Panc1 (cell line): ENCODE results near the gene CDAN1. TPM values are rescaled to one million over a fixed set of nuclear protein-coding genes. Genes with fewer than 3 reads are reported as not detected.

ENCODE experiments used
- ATAC-seq: fragments of 200-7000 bp; cut with Tn5 transposase; 2 replicates; pipeline ENCODE4 v1.9.1; 2020; ENCODE audit warnings: mild to moderate bottlenecking, moderate library complexity
- BruUV-seq: library from RNA; stranded (reverse); fragments of 400-500 nt; replicated peaks from 2 replicates; lab custom pipeline; 2021; lab: Mats Ljungman, UMichigan
- CTCF ChIA-PET: fragments of 300-600 bp; sonication (Branson Sonifier 250); formaldehyde crosslinking; loops from one replicate; lab custom pipeline; 2022; ENCODE audit warnings: antibody characterized with exemption; lab: Charles Lee
- POLR2A ChIA-PET: fragments of 300-600 bp; sonication (Branson Sonifier 250); formaldehyde crosslinking; loops from one replicate; lab custom pipeline; 2022; ENCODE audit warnings: antibody characterized with exemption; lab: Charles Lee
- DNase-seq: peaks from one replicate; pipeline ENCODE4 v3.0.0-alpha.2; 2010; ENCODE audit warnings: low read depth, low spot score
- H3K27ac ChIP-seq: 2 replicates; pipeline ENCODE4 v1.5.1; 2011; ENCODE audit warnings: mild to moderate bottlenecking, low read length, inconsistent platforms
- H3K27me3 ChIP-seq: fragments of 200-500 bp; sonication (Bioruptor generic); 2 replicates; pipeline ENCODE4 v1.6.0; 2014; ENCODE audit warnings: low read length, inconsistent platforms; ENCODE audit not compliant: control insufficient read depth, insufficient read depth
- H3K36me3 ChIP-seq: fragments of 200-500 bp; sonication (Bioruptor generic); 2 replicates; pipeline ENCODE4 v1.5.1; 2014; ENCODE audit warnings: inconsistent platforms, mild to moderate bottlenecking, low read length, moderate library complexity; ENCODE audit not compliant: control insufficient read depth, insufficient read depth
- H3K4me1 ChIP-seq: 2 replicates; pipeline ENCODE4 v1.5.1; 2011; ENCODE audit warnings: inconsistent platforms, mild to moderate bottlenecking, low read length, moderate library complexity; ENCODE audit not compliant: control insufficient read depth, insufficient read depth
- H3K4me3 ChIP-seq, 2 experiments: 2 replicates each; pipeline ENCODE4 v1.5.1; 2011 to 2012; ENCODE audit warnings: low read depth in 2 of 2, low read length in 2 of 2, mild to moderate bottlenecking in 2 of 2, inconsistent platforms in 1 of 2, moderate library complexity in 1 of 2
- H3K9me3 ChIP-seq: fragments of 200-500 bp; sonication (Bioruptor generic); 2 replicates; pipeline ENCODE4 v1.5.1; 2014; ENCODE audit warnings: low read depth, mild to moderate bottlenecking, inconsistent platforms, low read length, moderate library complexity; ENCODE audit not compliant: control insufficient read depth, insufficient read depth
- POLR2AphosphoS5 ChIP-seq: IDR thresholded peaks from 2 replicates; pipeline ENCODE4 v1.6.1; 2012; ENCODE audit warnings: mild to moderate bottlenecking, low read depth, low read length, moderate library complexity
- SIN3A ChIP-seq: IDR thresholded peaks from 2 replicates; pipeline ENCODE4 v1.6.1; 2012; ENCODE audit warnings: low read depth, mild to moderate bottlenecking, low read length, moderate library complexity, borderline replicate concordance; ENCODE audit not compliant: insufficient read depth
- TCF7L2 ChIP-seq: IDR thresholded peaks from 2 replicates; pipeline ENCODE4 v1.6.1; 2011; ENCODE audit warnings: mild to moderate bottlenecking, low read depth, low read length, inconsistent platforms
- in situ Hi-C: cut with HindIII; loops from 2 replicates; pipeline ENCODE4 v1.10.0; 2016; ENCODE audit warnings: low sequenced_read_pairs, low pct_unique_long_range_greater_than_20kb
- intact Hi-C: fragments of 100-400 bp; cut with micrococcal nuclease; formaldehyde crosslinking; loops from one replicate; pipeline ENCODE4 v1.10.0; 2022; ENCODE audit not compliant: unreplicated experiment
- total RNA-seq: library from RNA; stranded (reverse); gene quantifications from one replicate; pipeline ENCODE4 v1.2.1, GENCODE V29; 2021; ENCODE audit not compliant: unreplicated experiment
- TF ChIP-seq, protein P1 (sequence below): fragments of 450-650 bp; IDR thresholded peaks from 2 replicates; pipeline ENCODE4 v1.5.1; 2017; ENCODE audit warnings: mild to moderate bottlenecking
- TF ChIP-seq, protein P2 (sequence below), 2 experiments: IDR thresholded peaks; 2 replicates each; pipeline ENCODE4 v1.6.1; 2011 to 2012; ENCODE audit warnings: low read depth in 2 of 2, control low read depth in 1 of 2, low read length in 1 of 2, mild to moderate bottlenecking in 1 of 2, moderate library complexity in 1 of 2; ENCODE audit not compliant: insufficient read depth in 1 of 2

The CDAN1 gene
- total RNA-seq, 1 experiment from 2014 or later: 41.1 TPM

- H3K9me3 ChIP-seq: no peaks in the 10 kb centered on the region
- TF ChIP-seq, protein P1, sequence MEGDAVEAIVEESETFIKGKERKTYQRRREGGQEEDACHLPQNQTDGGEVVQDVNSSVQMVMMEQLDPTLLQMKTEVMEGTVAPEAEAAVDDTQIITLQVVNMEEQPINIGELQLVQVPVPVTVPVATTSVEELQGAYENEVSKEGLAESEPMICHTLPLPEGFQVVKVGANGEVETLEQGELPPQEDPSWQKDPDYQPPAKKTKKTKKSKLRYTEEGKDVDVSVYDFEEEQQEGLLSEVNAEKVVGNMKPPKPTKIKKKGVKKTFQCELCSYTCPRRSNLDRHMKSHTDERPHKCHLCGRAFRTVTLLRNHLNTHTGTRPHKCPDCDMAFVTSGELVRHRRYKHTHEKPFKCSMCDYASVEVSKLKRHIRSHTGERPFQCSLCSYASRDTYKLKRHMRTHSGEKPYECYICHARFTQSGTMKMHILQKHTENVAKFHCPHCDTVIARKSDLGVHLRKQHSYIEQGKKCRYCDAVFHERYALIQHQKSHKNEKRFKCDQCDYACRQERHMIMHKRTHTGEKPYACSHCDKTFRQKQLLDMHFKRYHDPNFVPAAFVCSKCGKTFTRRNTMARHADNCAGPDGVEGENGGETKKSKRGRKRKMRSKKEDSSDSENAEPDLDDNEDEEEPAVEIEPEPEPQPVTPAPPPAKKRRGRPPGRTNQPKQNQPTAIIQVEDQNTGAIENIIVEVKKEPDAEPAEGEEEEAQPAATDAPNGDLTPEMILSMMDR: no peak
- TF ChIP-seq TCF7L2 (no peak), SIN3A (no peak), POLR2AphosphoS5 (no peak)
- TF ChIP-seq, protein P2, sequence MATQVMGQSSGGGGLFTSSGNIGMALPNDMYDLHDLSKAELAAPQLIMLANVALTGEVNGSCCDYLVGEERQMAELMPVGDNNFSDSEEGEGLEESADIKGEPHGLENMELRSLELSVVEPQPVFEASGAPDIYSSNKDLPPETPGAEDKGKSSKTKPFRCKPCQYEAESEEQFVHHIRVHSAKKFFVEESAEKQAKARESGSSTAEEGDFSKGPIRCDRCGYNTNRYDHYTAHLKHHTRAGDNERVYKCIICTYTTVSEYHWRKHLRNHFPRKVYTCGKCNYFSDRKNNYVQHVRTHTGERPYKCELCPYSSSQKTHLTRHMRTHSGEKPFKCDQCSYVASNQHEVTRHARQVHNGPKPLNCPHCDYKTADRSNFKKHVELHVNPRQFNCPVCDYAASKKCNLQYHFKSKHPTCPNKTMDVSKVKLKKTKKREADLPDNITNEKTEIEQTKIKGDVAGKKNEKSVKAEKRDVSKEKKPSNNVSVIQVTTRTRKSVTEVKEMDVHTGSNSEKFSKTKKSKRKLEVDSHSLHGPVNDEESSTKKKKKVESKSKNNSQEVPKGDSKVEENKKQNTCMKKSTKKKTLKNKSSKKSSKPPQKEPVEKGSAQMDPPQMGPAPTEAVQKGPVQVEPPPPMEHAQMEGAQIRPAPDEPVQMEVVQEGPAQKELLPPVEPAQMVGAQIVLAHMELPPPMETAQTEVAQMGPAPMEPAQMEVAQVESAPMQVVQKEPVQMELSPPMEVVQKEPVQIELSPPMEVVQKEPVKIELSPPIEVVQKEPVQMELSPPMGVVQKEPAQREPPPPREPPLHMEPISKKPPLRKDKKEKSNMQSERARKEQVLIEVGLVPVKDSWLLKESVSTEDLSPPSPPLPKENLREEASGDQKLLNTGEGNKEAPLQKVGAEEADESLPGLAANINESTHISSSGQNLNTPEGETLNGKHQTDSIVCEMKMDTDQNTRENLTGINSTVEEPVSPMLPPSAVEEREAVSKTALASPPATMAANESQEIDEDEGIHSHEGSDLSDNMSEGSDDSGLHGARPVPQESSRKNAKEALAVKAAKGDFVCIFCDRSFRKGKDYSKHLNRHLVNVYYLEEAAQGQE (IDR thresholded peaks at IDR 0.05; ENCODE audit: insufficient read depth in 1 of 2, low read depth in 2 of 2, low read length in 1 of 2): no peak
- intact Hi-C loops: no loop called here
- ChIA-PET CTCF (no interaction called here), POLR2A (no interaction called here)
- H3K4me1 ChIP-seq: no peaks in the 10 kb centered on the region
- H3K36me3 ChIP-seq: no peaks in the 10 kb centered on the region; the same call in none of the 2 replicates
- H3K27ac ChIP-seq: no peak overlapping the region
- DNase-seq (no peak), ATAC-seq (no peak)
- in situ Hi-C loops: no loop called here
- BruUV-seq: no TSS peak
- no peaks in the 10 kb centered on the region for H3K27me3 ChIP-seq
- H3K4me3 ChIP-seq: no peak overlapping the region
Observed at GRCh38 chr15:42716626-42717025, 20.3 kb downstream of the CDAN1 start.

GRCh38 chr15:42716125-42716524 lies 20.8 kb downstream of the CDAN1 start:
- in situ Hi-C loops: no loop called here
- no peak overlapping the region for H3K4me3 ChIP-seq

More at GRCh38 chr15:42716125-42716524, 20.8 kb downstream of the CDAN1 start:
- intact Hi-C loops: no loop called here
- POLR2A ChIA-PET: no interaction called here
- Histone ChIP-seq H3K27ac (no peak overlapping the region), H3K9me3 (no peaks in the 10 kb centered on the region), H3K27me3 (no peaks in the 10 kb centered on the region), H3K4me1 (no peaks in the 10 kb centered on the region), H3K36me3 (no peaks in the 10 kb centered on the region; the same call in none of the 2 replicates)
- ATAC-seq (no peak), DNase-seq (no peak)
- CTCF ChIA-PET: no interaction called here
- TF ChIP-seq, protein P2 (IDR thresholded peaks at IDR 0.05; ENCODE audit: insufficient read depth in 1 of 2, low read depth in 2 of 2, low read length in 1 of 2): no peak
- no peak for TF ChIP-seq SIN3A
- TF ChIP-seq TCF7L2: no peak
- no peak for TF ChIP-seq POLR2AphosphoS5
- TF ChIP-seq, protein P1: no peak
- BruUV-seq: no TSS peak
